SJCRH30 (cell line): ENCODE data around the gene APOBEC3C. TPM values are rescaled to one million over a fixed set of nuclear protein-coding genes. Genes with fewer than 3 reads are reported as not detected.
"Not testable (repeated sequence)": the region's sequence is repeated elsewhere in the genome, so short reads cannot be mapped to it uniquely, and the experiment has no call there.

Experiments used
- DNase-seq, 2 experiments: peaks; one replicate each; pipeline ENCODE4 v3.0.0-alpha.2; 2015 to 2020
- H3K27ac ChIP-seq: fragments of 250-450 bp; sonication (Bioruptor Pico); 2 replicates; pipeline ENCODE4 v1.5.1; 2020; ENCODE audit warnings: mild to moderate bottlenecking, moderate library complexity
- H3K27me3 ChIP-seq: fragments of 250-450 bp; sonication (Bioruptor Pico); 2 replicates; pipeline ENCODE4 v1.5.1; 2020; ENCODE audit warnings: mild to moderate bottlenecking, moderate library complexity
- H3K36me3 ChIP-seq: fragments of 250-450 bp; sonication (Bioruptor Pico); 2 replicates; pipeline ENCODE4 v1.5.1; 2020; ENCODE audit warnings: mild to moderate bottlenecking, moderate library complexity
- H3K4me1 ChIP-seq: fragments of 250-450 bp; sonication (Bioruptor Pico); 2 replicates; pipeline ENCODE4 v1.5.1; 2020; ENCODE audit warnings: mild to moderate bottlenecking, moderate library complexity
- H3K4me3 ChIP-seq: fragments of 250-450 bp; sonication (Bioruptor Pico); 2 replicates; pipeline ENCODE4 v1.5.1; 2020; ENCODE audit warnings: mild to moderate bottlenecking, moderate library complexity
- H3K9me3 ChIP-seq: fragments of 250-450 bp; sonication (Bioruptor Pico); replicated peaks from 2 replicates; pipeline ENCODE4 v1.5.1; 2020; ENCODE audit warnings: mild to moderate bottlenecking, moderate library complexity
- total RNA-seq: library from RNA; depleted of rRNA; stranded (reverse); fragments of >200 nt; shearing (Covaris generic); gene quantifications from 2 replicates; pipeline ENCODE4 v1.2.3, GENCODE V29; 2014

APOBEC3C gene
- total RNA-seq, 1 experiment from 2014 or later: 2.6 TPM

DNA sequence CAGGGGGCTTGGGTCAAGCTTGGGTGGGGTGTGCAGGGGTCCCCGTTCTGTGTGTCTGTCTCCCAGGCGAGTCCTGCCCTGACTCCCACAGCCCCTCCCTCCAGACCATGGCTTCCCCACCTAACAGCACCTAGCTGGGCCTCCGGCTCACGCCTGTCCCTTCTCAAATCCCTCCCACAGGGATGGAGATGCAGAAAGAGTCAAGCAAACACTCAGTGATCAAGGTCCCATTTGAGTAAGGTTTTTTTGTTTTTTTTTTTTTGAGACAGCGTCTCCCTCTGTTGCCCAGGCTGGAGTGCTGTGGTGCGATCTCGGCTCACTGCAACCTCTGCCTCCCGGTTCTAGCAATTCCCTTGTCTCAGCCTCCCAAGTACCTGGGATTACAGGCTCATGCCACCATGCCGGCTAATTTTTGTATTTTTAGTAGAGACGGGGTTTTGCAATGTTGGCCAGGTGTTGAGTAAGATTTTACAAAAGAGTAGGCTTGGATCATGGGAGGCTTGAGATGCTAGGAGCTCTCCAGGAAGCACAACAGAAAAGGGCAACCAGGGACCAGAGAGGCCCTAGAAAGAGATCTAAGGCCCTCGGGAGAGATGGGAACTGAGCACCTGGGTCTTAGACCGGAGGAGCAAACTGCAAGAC, 12.6 kb downstream of the APOBEC3C start:
- H3K27ac ChIP-seq: no peak overlapping the region
- no peaks in the 10 kb centered on the region for H3K36me3 ChIP-seq
- no peaks in the 10 kb centered on the region for H3K27me3 ChIP-seq
- H3K9me3 ChIP-seq: no peaks in the 10 kb centered on the region
- no peak overlapping the region for H3K4me3 ChIP-seq
- no peaks in the 10 kb centered on the region for H3K4me1 ChIP-seq
- no peak for DNase-seq

GRCh38 chr22:39027717-39028116, 13.7 kb downstream of the APOBEC3C start:
- Histone ChIP-seq H3K9me3 (no peaks in the 10 kb centered on the region), H3K36me3 (no peaks in the 10 kb centered on the region), H3K4me1 (no peaks in the 10 kb centered on the region), H3K27ac (no peak overlapping the region), H3K4me3 (no peak overlapping the region), H3K27me3 (no peaks in the 10 kb centered on the region)
- no peak for DNase-seq

- Histone ChIP-seq H3K9me3 (no peaks in the 10 kb centered on the region), H3K4me3 (no peak overlapping the region), H3K36me3 (no peaks in the 10 kb centered on the region), H3K27me3 (no peaks in the 10 kb centered on the region), H3K27ac (no peak overlapping the region), H3K4me1 (no peaks in the 10 kb centered on the region)
- DNase-seq: no peak
These were observed 14.2 kb downstream of the APOBEC3C start for GRCh38 chr22:39028281-39028680.

DNA sequence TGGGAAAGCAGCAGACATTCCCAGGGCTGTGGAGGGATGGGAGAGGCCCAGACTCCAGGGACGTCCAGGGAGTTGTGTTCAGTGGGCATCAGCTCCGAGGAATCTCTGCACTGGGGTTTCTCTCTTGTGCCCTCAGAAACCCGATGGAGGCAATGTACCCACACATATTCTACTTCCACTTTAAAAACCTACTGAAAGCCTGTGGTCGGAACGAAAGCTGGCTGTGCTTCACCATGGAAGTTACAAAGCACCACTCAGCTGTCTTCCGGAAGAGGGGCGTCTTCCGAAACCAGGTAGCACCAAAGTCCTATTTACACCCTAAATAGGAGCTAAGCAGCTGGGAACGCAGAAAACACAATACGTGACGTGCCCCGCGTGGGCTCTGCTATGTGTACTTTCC, 15.2 kb downstream of the APOBEC3C start:
- no peaks in the 10 kb centered on the region for H3K9me3 ChIP-seq
- no peak overlapping the region for H3K4me3 ChIP-seq
- H3K4me1 ChIP-seq: no peaks in the 10 kb centered on the region
- DNase-seq: no peak
- H3K27me3 ChIP-seq: no peaks in the 10 kb centered on the region
- H3K27ac ChIP-seq: no peak overlapping the region
- no peaks in the 10 kb centered on the region for H3K36me3 ChIP-seq

DNA sequence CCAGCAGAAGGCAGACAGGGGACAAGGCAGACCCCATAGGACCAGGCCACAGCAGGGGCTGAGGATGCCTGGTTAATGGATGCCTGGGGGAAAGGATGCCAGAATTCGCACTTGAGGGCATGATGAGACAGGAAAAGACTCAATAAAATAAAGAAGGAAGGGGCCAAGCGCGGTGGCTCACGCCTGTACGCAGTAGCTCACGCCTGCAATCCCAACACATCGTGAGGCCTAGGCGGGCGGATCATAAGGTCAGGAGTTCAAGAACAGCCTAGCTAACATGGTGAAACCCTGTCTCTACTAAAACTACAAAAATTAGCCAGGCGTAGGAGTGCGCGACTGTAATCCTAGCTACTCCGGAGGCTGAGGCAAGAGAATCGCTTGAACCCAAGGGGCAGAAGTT, 16.6 kb downstream of the APOBEC3C start:
- no peaks in the 10 kb centered on the region for H3K9me3 ChIP-seq
- no peak for DNase-seq
- no peak overlapping the region for H3K27ac ChIP-seq
- H3K27me3 ChIP-seq: no peaks in the 10 kb centered on the region
- H3K36me3 ChIP-seq: no peaks in the 10 kb centered on the region
- no peaks in the 10 kb centered on the region for H3K4me1 ChIP-seq
- H3K4me3 ChIP-seq: no peak overlapping the region

DNA sequence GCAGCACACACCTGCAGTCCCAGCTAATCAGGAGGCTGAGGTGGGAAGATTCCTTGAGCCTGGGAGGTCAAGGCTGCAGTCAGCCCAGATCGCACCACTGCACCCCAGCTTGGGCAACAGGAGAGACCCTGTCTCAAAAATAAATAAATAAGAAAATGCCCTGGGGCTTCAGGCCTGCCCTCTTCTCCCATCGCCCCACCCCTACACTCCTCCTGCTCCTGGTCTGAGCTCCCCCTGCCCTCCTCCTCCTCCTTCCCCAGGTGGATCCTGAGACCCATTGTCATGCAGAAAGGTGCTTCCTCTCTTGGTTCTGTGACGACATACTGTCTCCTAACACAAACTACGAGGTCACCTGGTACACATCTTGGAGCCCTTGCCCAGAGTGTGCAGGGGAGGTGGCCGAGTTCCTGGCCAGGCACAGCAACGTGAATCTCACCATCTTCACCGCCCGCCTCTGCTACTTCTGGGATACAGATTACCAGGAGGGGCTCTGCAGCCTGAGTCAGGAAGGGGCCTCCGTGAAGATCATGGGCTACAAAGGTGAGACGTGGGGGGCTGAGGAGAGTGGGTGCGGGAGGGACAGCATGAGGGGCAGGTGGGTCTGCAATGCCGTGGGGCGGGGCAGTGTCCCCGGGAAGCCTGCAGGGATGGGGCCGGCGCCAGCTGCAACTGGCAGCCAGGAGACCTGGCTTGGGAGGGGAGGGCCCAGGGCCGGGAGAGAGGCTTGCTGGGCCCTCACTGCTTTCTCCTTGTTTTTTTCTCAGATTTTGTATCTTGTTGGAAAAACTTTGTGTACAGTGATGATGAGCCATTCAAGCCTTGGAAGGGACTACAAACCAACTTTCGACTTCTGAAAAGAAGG, 17.6 kb downstream of the APOBEC3C start:
- H3K4me1 ChIP-seq, H3K9me3 ChIP-seq, H3K4me3 ChIP-seq, DNase-seq, H3K36me3 ChIP-seq, H3K27ac ChIP-seq, H3K27me3 ChIP-seq: not testable (repeated sequence)

GRCh38 chr22:39037071-39037470, 23.0 kb downstream of the APOBEC3C start:
- not testable (repeated sequence) for H3K27me3 ChIP-seq, H3K36me3 ChIP-seq

GRCh38 chr22:39039306-39040126, 25.5 kb downstream of the APOBEC3C start:
- Histone ChIP-seq H3K36me3 (no peaks in the 10 kb centered on the region), H3K4me1 (no peaks in the 10 kb centered on the region), H3K27me3 (no peaks in the 10 kb centered on the region), H3K27ac (no peak overlapping the region), H3K4me3 (no peak overlapping the region), H3K9me3 (no peaks in the 10 kb centered on the region)
- no peak for DNase-seq

More at GRCh38 chr22:39037071-39037470, 23.0 kb downstream of the APOBEC3C start:
- DNase-seq, H3K4me3 ChIP-seq, H3K9me3 ChIP-seq, H3K4me1 ChIP-seq, H3K27ac ChIP-seq: not testable (repeated sequence)

- not testable (repeated sequence) for H3K4me1 ChIP-seq, DNase-seq, H3K27ac ChIP-seq, H3K9me3 ChIP-seq, H3K4me3 ChIP-seq, H3K36me3 ChIP-seq, H3K27me3 ChIP-seq
These were observed 26.1 kb downstream of the APOBEC3C start for GRCh38 chr22:39040155-39040537.

DNA sequence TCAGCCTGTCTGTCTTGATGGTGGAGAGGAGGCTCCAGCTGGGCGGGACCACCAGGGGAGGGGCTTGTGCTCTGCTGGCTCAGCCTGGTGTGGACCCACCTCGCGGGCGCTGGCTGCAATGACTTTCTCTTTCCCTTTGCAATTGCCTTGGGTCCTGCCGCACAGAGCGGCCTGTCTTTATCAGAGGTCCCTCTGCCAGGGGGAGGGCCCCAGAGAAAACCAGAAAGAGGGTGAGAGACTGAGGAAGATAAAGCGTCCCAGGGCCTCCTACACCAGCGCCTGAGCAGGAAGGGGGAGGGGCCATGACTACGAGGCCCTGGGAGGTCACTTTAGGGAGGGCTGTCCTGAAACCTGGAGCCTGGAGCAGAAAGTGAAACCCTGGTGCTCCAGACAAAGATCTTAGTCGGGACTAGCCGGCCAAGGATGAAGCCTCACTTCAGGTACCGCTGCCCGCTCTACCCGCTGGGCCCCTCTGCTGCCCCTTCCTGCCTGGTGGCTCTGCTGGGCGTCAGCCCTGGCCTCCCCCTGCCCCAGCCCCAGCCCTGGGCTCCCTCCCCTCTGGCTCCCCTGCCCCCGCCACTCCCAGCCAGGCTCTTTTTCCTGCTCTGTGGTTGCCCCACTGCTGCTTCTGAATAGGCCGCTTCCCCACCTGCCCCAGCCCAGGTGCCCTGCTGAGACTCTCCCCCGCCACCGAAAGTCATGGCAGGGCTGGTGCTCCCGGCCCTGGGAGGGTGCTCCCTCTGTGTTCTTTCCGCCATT, 26.7 kb downstream of the APOBEC3C start, which contains the start of gene APOBEC3F:
Gene APOBEC3F (plus strand): TSS at position 327 of the 759 bp plus-strand sequence. CDS start 97 bp downstream, at position 424.
- not testable (repeated sequence) for DNase-seq, H3K27ac ChIP-seq, H3K9me3 ChIP-seq, H3K36me3 ChIP-seq, H3K27me3 ChIP-seq, H3K4me1 ChIP-seq
- peak within 1 kb of the TSS; percentile 31 for H3K4me3 ChIP-seq

- Histone ChIP-seq H3K9me3 (no peaks in the 10 kb centered on the region), H3K27ac (no peak overlapping the region)
- DNase-seq: no peak
These were observed 27.9 kb downstream of the APOBEC3C start for GRCh38 chr22:39041908-39042307.

GRCh38 chr22:39043063-39043462, 29.0 kb downstream of the APOBEC3C start:
- not testable (repeated sequence) for H3K4me3 ChIP-seq, H3K27ac ChIP-seq, H3K27me3 ChIP-seq, H3K4me1 ChIP-seq, H3K9me3 ChIP-seq, DNase-seq, H3K36me3 ChIP-seq

More at GRCh38 chr22:39041908-39042307, 27.9 kb downstream of the APOBEC3C start:
- no peaks in the 10 kb centered on the region for H3K27me3 ChIP-seq
- no peak overlapping the region for H3K4me3 ChIP-seq
- no peaks in the 10 kb centered on the region for H3K36me3 ChIP-seq
- H3K4me1 ChIP-seq: no peaks in the 10 kb centered on the region

DNA sequence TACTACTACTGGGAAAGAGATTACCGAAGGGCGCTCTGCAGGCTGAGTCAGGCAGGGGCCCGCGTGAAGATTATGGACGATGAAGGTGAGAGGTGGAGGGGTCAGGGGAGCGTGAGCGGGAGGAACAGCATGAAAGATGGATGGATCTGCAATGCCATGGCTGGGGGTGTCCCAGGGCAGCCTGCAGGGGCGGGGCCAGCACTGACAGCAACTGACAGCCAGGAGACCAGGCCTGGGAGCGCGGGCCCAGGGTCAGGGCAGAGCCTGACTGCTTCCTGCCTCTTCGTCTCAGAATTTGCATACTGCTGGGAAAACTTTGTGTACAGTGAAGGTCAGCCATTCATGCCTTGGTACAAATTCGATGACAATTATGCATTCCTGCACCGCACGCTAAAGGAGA, 31.1 kb downstream of the APOBEC3C start:
- not testable (repeated sequence) for H3K36me3 ChIP-seq, H3K4me1 ChIP-seq, H3K4me3 ChIP-seq, H3K27me3 ChIP-seq, H3K9me3 ChIP-seq, H3K27ac ChIP-seq, DNase-seq

- H3K27me3 ChIP-seq, DNase-seq, H3K27ac ChIP-seq, H3K36me3 ChIP-seq, H3K4me1 ChIP-seq, H3K9me3 ChIP-seq, H3K4me3 ChIP-seq: not testable (repeated sequence)
These were observed 35.4 kb downstream of the APOBEC3C start for GRCh38 chr22:39049486-39049885.
